GM10266 (cell line): ENCODE measurements around the gene PLIN3.
"Not testable (repeated sequence)": the region's sequence is repeated elsewhere in the genome, so short reads cannot be mapped to it uniquely, and the experiment has no call there.

Experiments
- DNase-seq: peaks from one replicate; pipeline ENCODE4 v3.0.0; 2012; ENCODE audit errors: extremely low spot score
- CTCF ChIP-seq: IDR thresholded peaks from 2 replicates; pipeline ENCODE4 v1.5.1; 2012; ENCODE audit warnings: mild to moderate bottlenecking, low read depth; ENCODE audit not compliant: control insufficient read depth, insufficient read depth; ENCODE audit errors: missing control alignments

Gene PLIN3

GRCh38 chr19:4906963-4907362 is 39.5 kb upstream of the PLIN3 start:
- no peak for DNase-seq
- no peak for TF ChIP-seq CTCF

GRCh38 chr19:4904481-4904880 is 37.0 kb upstream of the PLIN3 start:
- no peak for DNase-seq
- no peak for TF ChIP-seq CTCF

GRCh38 chr19:4902796-4903195 is 35.3 kb upstream of the PLIN3 start, which contains the start of gene ARRDC5:
TSS of gene ARRDC5 (minus strand) at chr19:4902896. CDS start at chr19:4902825, 71 bp downstream.
- DNase-seq, result no peak
- TF ChIP-seq CTCF, result no peak

GRCh38 chr19:4900879-4901278 is 33.4 kb upstream of the PLIN3 start:
- not testable (repeated sequence) for DNase-seq

GRCh38 chr19:4897146-4897545 is 29.7 kb upstream of the PLIN3 start:
- DNase-seq, result no peak
- TF ChIP-seq CTCF, result no peak

- TF ChIP-seq CTCF, result no peak
- DNase-seq, result no peak
Observed at GRCh38 chr19:4896372-4896771, 28.9 kb upstream of the PLIN3 start.

GRCh38 chr19:4892962-4893361 is 25.5 kb upstream of the PLIN3 start:
- not testable (repeated sequence) for DNase-seq

GRCh38 chr19:4891066-4891465 is 23.6 kb upstream of the PLIN3 start:
- no peak for TF ChIP-seq CTCF
- DNase-seq, result no peak
